K562 (cell line): Measurements from ENCODE around the gene OR2D2. TPM values are rescaled to one million over a fixed set of nuclear protein-coding genes. Genes with fewer than 3 reads are reported as not detected.
A peak's percentile ranks its signal among the peaks of the same experiment; 100 is the strongest.

Experiments
- ATAC-seq: fragments of 200-7000 bp; cut with Tn5 transposase; 3 replicates; pipeline ENCODE4 v1.9.1; 2020; ENCODE audit warnings: moderate library complexity
- Bru-seq: library from RNA; stranded (reverse); fragments of 400-500 nt; gene quantifications from one replicate; lab custom pipeline; 2021; lab: Mats Ljungman, UMichigan
- BruChase-seq, 2 experiments: library from RNA; stranded (reverse); fragments of 400-500 nt; gene quantifications; one replicate each; lab custom pipeline; 2021; lab: Mats Ljungman, UMichigan
- BruUV-seq: library from RNA; stranded (reverse); fragments of 400-500 nt; replicated peaks from 2 replicates; lab custom pipeline; 2021; lab: Mats Ljungman, UMichigan
- CTCF ChIA-PET: fragments of 300-600 bp; formaldehyde crosslinking; extraction: SDS; loops from one replicate; lab custom pipeline; 2021; ENCODE audit warnings: low intra/inter-chr PET ratio; lab: Yijun Ruan, JAX
- POLR2A ChIA-PET: fragments of 300-600, 350-650 bp; sonication (Branson Sonifier 250); formaldehyde crosslinking; extraction: SDS; loops from one replicate; lab custom pipeline; 2021; ENCODE audit warnings: antibody characterized with exemption, inconsistent platforms; lab: Yijun Ruan, JAX
- DNase-seq, 4 experiments: peaks; one replicate each; pipeline versions ENCODE4 v3.0.0 to v3.0.0-alpha.2; 2011 to 2018; ENCODE audit warnings: low spot score in 3 of 4, mixed read lengths in 3 of 4; ENCODE audit errors: extremely low read depth in 1 of 4
- FAIRE-seq: peaks from 2 replicates; lab custom pipeline; 2011; peaks lifted over from hg19 to GRCh38; lab: Jason Lieb, UNC
- H2AFZ ChIP-seq: 2 replicates; pipeline ENCODE4 v1.6.0; 2011; ENCODE audit warnings: low read depth, low read length, control low read depth, inconsistent platforms
- H3K27ac ChIP-seq: fragments of 200-600 bp; 3 replicates; pipeline ENCODE4 v1.8.0; 2011; ENCODE audit warnings: low read depth, mild to moderate bottlenecking, control low read depth, inconsistent platforms, low read length, moderate library complexity, mixed read lengths; ENCODE audit errors: extremely low read depth
- H3K27me3 ChIP-seq, 2 experiments: fragments of 300-600 bp in 1 of 2; 2 replicates in 1 of 2; 3 replicates in 1 of 2; pipeline versions ENCODE4 v1.6.0 to v1.8.0; 2011; ENCODE audit warnings: inconsistent platforms in 2 of 2, low read length in 2 of 2, mild to moderate bottlenecking in 1 of 2, mixed read lengths in 1 of 2, moderate library complexity in 1 of 2; ENCODE audit not compliant: control insufficient read depth in 2 of 2, insufficient read depth in 2 of 2
- H3K36me3 ChIP-seq: fragments of 300-600 bp; 3 replicates; pipeline ENCODE4 v1.8.0; 2011; ENCODE audit warnings: mild to moderate bottlenecking, low read length, inconsistent platforms; ENCODE audit not compliant: control insufficient read depth, insufficient read depth
- H3K4me1 ChIP-seq, 2 experiments: fragments of 200-600 bp in 1 of 2; replicated peaks in 1 of 2; 2 replicates in 1 of 2; 3 replicates in 1 of 2; pipeline versions ENCODE4 v1.5.1 to v1.8.0; 2011; ENCODE audit warnings: inconsistent platforms in 2 of 2, low read length in 2 of 2, mild to moderate bottlenecking in 1 of 2, mixed read lengths in 1 of 2, moderate library complexity in 1 of 2; ENCODE audit not compliant: control insufficient read depth in 2 of 2, insufficient read depth in 2 of 2
- H3K4me2 ChIP-seq: 2 replicates; pipeline ENCODE4 v1.6.1; 2011; ENCODE audit warnings: low read length, control low read depth, inconsistent platforms, mixed read lengths; ENCODE audit not compliant: insufficient read depth
- H3K4me3 ChIP-seq: fragments of 200-600 bp; sonication (generic), shearing (Covaris generic); 2 replicates; pipeline ENCODE4 v1.5.1; 2016; ENCODE audit warnings: control low read depth, inconsistent platforms
- H3K79me2 ChIP-seq: fragments of 200-600 bp; 3 replicates; pipeline ENCODE4 v1.8.0; 2011; ENCODE audit warnings: low read length, inconsistent platforms; ENCODE audit not compliant: control insufficient read depth, insufficient read depth
- H3K9ac ChIP-seq, 2 experiments: 2 replicates each; pipeline versions ENCODE4 v1.6.0 to v1.6.1; 2011; ENCODE audit warnings: low read depth in 2 of 2, low read length in 2 of 2, control low read depth in 1 of 2, inconsistent platforms in 1 of 2, mild to moderate bottlenecking in 1 of 2, mixed read lengths in 1 of 2; ENCODE audit not compliant: insufficient read depth in 1 of 2
- H3K9me1 ChIP-seq: one replicate; pipeline ENCODE4 v1.6.0; 2011; ENCODE audit warnings: inconsistent platforms, mild to moderate bottlenecking, low read length, moderate library complexity; ENCODE audit not compliant: control insufficient read depth, insufficient read depth
- H3K9me3 ChIP-seq: replicated peaks from 2 replicates; pipeline ENCODE4 v1.5.1; 2011; ENCODE audit warnings: low read depth, low read length, inconsistent platforms; ENCODE audit not compliant: control insufficient read depth, insufficient read depth
- H4K20me1 ChIP-seq: replicated peaks from 2 replicates; pipeline ENCODE4 v1.6.1; 2011; ENCODE audit warnings: low read length, inconsistent platforms, mixed read lengths; ENCODE audit not compliant: control insufficient read depth, insufficient read depth
- ELK1 ChIP-seq: sonication (generic); formaldehyde crosslinking; IDR thresholded peaks from 2 replicates; pipeline ENCODE4 v1.8.1; 2022; ENCODE audit warnings: missing genetic modification reagents
- RBM39 ChIP-seq: fragments of 200-400 bp; formaldehyde crosslinking; optimal IDR thresholded peaks from 2 replicates; pipeline ENCODE3; 2018; ENCODE audit warnings: low read depth, low read length
- TAF9B ChIP-seq: fragments of 450-650 bp; IDR thresholded peaks from 2 replicates; pipeline ENCODE4 v1.6.1; 2018; ENCODE audit warnings: mild to moderate bottlenecking; ENCODE audit not compliant: partially characterized antibody
- ZKSCAN3 ChIP-seq: fragments of 250-450 bp; sonication (Bioruptor Pico); IDR thresholded peaks from 2 replicates; pipeline ENCODE4 v1.4.0; 2020
- WGBS: fragments of 100-300 bp; shearing (Covaris generic); methylation state at CpG from one replicate; pipeline ENCODE4 v1.1.6; 2016; ENCODE audit warnings: low coverage, mixed read lengths; ENCODE audit not compliant: insufficient coverage; ENCODE audit errors: missing lambda C conversion rate; 5-methylcytosine and 5-hydroxymethylcytosine counted together
- in situ Hi-C: fragments of 300-500 bp; cut with MboI; formaldehyde crosslinking; loops from 4 replicates; pipeline ENCODE4 v1.15.0; 2018; ENCODE audit warnings: inconsistent platforms, mixed read lengths
- intact Hi-C: fragments of 100-400 bp; cut with micrococcal nuclease; formaldehyde crosslinking; loops from 2 replicates; pipeline ENCODE4 v1.14.2; 2022
- long read RNA-seq, 3 experiments: library from polyadenylated mRNA in 2 of 3; library from RNA in 1 of 3; unstranded in 2 of 3; stranded (forward) in 1 of 3; transcript quantifications; one replicate each; pipeline ENCODE4 v2.0.0, GENCODE V29; 2019 to 2022
- polyA minus RNA-seq, 3 experiments: library from RNA; depleted of rRNA, polyadenylated mRNA; stranded (reverse); fragments of >200 nt; gene quantifications; 2 replicates each; pipeline ENCODE4 v1.2.3, GENCODE V29; 2011
- polyA plus RNA-seq, 8 experiments: library from polyadenylated mRNA; depleted of rRNA in 4 of 8; stranded (reverse) in 5 of 8; unstranded in 3 of 8; fragments of >200 nt; fragmentation: Nextera tagmentation in 2 of 8; fragmentation: Illumina TruSeq in 1 of 8; extraction: Ambion mirVana in 2 of 8; extraction: Trizol in 1 of 8; gene quantifications; 2 replicates each; pipeline versions ENCODE4 v1.2.1 to v1.2.3, GENCODE V29; 2011 to 2014; ENCODE audit warnings: inconsistent platforms in 1 of 8, missing spikeins in 1 of 8
- total RNA-seq, 7 experiments: library from RNA; depleted of rRNA in 6 of 7; stranded (reverse); fragments of >200 nt in 6 of 7; fragmentation: Illumina TruSeq in 2 of 7; extraction: Trizol in 2 of 7; gene quantifications; 2 replicates each; pipeline versions ENCODE4 v1.2.1 to v1.2.3, GENCODE V29; 2011 to 2021; ENCODE audit warnings: low replicate concordance in 1 of 7
- TF ChIP-seq, protein P1 (sequence below), 2 experiments: fragments of 450-650 bp; IDR thresholded peaks; 2 replicates each; pipeline ENCODE4 v1.6.1; 2016; ENCODE audit warnings: mild to moderate bottlenecking in 2 of 2, borderline replicate concordance in 1 of 2, low read depth in 1 of 2, moderate library complexity in 1 of 2
- TF ChIP-seq, protein P2 (sequence below): fragments of 450-650 bp; IDR thresholded peaks from 2 replicates; pipeline ENCODE4 v1.6.1; 2016; ENCODE audit warnings: mild to moderate bottlenecking

The OR2D2 gene
- 7.5 and 18.5 TPM in 2 replicates for total RNA-seq (2011; cell fraction: chromatin; rRNA removed; ENCODE audit: low replicate concordance)
- 5.8 and 10.3 TPM in 2 replicates for total RNA-seq (2011; cell fraction: nucleolus; rRNA removed)
- 21.5 and 49.9 TPM in 2 replicates for total RNA-seq (2011; cell fraction: nucleoplasm; rRNA removed)
- total RNA-seq (2014; rRNA removed) = 0.57 and 0.73 TPM in 2 replicates
- 1.0 and 2.1 TPM in 2 replicates for total RNA-seq (2014; rRNA removed; fragmentation: Illumina TruSeq; extraction: Trizol)
- 0.72 TPM in 2 replicates for total RNA-seq (2015; rRNA removed; fragmentation: Illumina TruSeq; extraction: Trizol)
- total RNA-seq (2021) = 0.22 and 0.38 TPM in 2 replicates
- 0.20 and 0.57 TPM in 2 replicates for polyA plus RNA-seq (2011; rRNA removed)
- polyA plus RNA-seq (2011; cell fraction: cytosol; rRNA removed) = 0.15 TPM in 1 of 2 replicates, not detected in the other
- 2.1 and 2.6 TPM in 2 replicates for polyA plus RNA-seq (2011; cell fraction: nucleus; rRNA removed)
- polyA plus RNA-seq (2012) = not detected in 2 replicates
- polyA plus RNA-seq (2014; fragmentation: Illumina TruSeq; extraction: Trizol) = 0.10 TPM in 1 of 2 replicates, not detected in the other
- not detected for polyA plus RNA-seq (2014; fragmentation: Nextera tagmentation; extraction: Ambion mirVana)
- 0.19 TPM in 1 of 2 replicates, not detected in the other for polyA plus RNA-seq (2014; rRNA removed)
- 7.4 and 7.9 TPM in 2 replicates for polyA minus RNA-seq (2011; rRNA and poly(A)+ RNA removed)
- polyA minus RNA-seq (2011; cell fraction: cytosol; rRNA and poly(A)+ RNA removed) = not detected in 2 replicates
- 11.3 and 12.7 TPM in 2 replicates for polyA minus RNA-seq (2011; cell fraction: nucleus; rRNA and poly(A)+ RNA removed)
- percentile 54 among the genes with signal in this experiment for Bru-seq, nascent RNA
- percentile 57 among the genes with signal in this experiment for BruChase-seq, experiment 1, labeled RNA remaining after a 2-hour chase
- percentile 65 among the genes with signal in this experiment for BruChase-seq, experiment 2, labeled RNA remaining after a 6-hour chase
- long read RNA-seq, experiment 1 = 0 reads
- long read RNA-seq, experiment 2 = 0 reads
- long read RNA-seq, experiment 3 = 0 reads

DNA sequence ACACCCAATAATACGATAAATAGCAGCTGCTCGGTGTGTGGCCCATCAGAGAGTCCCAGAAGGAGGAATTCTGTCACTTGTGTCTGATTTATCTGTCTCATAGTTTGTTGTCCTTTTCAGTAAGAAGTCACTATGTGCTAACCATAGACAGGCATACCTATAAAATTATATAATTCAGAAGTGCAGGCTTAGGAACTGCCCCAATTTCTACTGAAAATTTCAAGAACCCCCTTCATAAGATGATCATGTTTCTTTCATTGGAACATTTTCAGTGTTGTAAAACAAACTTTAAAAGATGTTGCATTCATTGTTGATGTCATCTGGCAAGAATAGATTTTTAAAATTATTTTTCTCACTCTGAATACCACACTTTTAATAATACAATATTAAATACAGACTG is at the start of gene OR2D2:
Gene OR2D2, minus strand, starts transcription at position 101 of the 400 bp plus-strand sequence. Its CDS starts 0 bp downstream, at position 101.
- in situ Hi-C loops (no loop called here), intact Hi-C loops (no loop called here)
- no TSS peak for BruUV-seq
- Histone ChIP-seq H3K9me1 (no peaks in the 10 kb centered on the region), H3K9ac (no peak within 1 kb of the TSS), H3K4me3 (no peak within 1 kb of the TSS), H3K4me2 (no peak within 1 kb of the TSS), H3K79me2 (no peaks in the 10 kb centered on the region), H3K4me1 (no peaks in the 10 kb centered on the region), H3K36me3 (no peaks in the 10 kb centered on the region), H2AFZ (no peak within 1 kb of the TSS), H3K9me3 (no peaks in the 10 kb centered on the region), H3K27ac (no peak within 1 kb of the TSS), H4K20me1 (no peaks in the 10 kb centered on the region), H3K27me3 (no peaks in the 10 kb centered on the region)
- DNase-seq (no peak), ATAC-seq (no peak), FAIRE-seq (no peak)
- WGBS = 6% methylated on average over 2 of the region's 2 CpGs
- POLR2A ChIA-PET = no interaction called here
- CTCF ChIA-PET = no interaction called here
- no peak for TF ChIP-seq ZKSCAN3
- no peak for TF ChIP-seq TAF9B
- TF ChIP-seq ELK1 (CRISPR knock-in tag) = no peak
- no peak for TF ChIP-seq RBM39
- TF ChIP-seq, protein P1, sequence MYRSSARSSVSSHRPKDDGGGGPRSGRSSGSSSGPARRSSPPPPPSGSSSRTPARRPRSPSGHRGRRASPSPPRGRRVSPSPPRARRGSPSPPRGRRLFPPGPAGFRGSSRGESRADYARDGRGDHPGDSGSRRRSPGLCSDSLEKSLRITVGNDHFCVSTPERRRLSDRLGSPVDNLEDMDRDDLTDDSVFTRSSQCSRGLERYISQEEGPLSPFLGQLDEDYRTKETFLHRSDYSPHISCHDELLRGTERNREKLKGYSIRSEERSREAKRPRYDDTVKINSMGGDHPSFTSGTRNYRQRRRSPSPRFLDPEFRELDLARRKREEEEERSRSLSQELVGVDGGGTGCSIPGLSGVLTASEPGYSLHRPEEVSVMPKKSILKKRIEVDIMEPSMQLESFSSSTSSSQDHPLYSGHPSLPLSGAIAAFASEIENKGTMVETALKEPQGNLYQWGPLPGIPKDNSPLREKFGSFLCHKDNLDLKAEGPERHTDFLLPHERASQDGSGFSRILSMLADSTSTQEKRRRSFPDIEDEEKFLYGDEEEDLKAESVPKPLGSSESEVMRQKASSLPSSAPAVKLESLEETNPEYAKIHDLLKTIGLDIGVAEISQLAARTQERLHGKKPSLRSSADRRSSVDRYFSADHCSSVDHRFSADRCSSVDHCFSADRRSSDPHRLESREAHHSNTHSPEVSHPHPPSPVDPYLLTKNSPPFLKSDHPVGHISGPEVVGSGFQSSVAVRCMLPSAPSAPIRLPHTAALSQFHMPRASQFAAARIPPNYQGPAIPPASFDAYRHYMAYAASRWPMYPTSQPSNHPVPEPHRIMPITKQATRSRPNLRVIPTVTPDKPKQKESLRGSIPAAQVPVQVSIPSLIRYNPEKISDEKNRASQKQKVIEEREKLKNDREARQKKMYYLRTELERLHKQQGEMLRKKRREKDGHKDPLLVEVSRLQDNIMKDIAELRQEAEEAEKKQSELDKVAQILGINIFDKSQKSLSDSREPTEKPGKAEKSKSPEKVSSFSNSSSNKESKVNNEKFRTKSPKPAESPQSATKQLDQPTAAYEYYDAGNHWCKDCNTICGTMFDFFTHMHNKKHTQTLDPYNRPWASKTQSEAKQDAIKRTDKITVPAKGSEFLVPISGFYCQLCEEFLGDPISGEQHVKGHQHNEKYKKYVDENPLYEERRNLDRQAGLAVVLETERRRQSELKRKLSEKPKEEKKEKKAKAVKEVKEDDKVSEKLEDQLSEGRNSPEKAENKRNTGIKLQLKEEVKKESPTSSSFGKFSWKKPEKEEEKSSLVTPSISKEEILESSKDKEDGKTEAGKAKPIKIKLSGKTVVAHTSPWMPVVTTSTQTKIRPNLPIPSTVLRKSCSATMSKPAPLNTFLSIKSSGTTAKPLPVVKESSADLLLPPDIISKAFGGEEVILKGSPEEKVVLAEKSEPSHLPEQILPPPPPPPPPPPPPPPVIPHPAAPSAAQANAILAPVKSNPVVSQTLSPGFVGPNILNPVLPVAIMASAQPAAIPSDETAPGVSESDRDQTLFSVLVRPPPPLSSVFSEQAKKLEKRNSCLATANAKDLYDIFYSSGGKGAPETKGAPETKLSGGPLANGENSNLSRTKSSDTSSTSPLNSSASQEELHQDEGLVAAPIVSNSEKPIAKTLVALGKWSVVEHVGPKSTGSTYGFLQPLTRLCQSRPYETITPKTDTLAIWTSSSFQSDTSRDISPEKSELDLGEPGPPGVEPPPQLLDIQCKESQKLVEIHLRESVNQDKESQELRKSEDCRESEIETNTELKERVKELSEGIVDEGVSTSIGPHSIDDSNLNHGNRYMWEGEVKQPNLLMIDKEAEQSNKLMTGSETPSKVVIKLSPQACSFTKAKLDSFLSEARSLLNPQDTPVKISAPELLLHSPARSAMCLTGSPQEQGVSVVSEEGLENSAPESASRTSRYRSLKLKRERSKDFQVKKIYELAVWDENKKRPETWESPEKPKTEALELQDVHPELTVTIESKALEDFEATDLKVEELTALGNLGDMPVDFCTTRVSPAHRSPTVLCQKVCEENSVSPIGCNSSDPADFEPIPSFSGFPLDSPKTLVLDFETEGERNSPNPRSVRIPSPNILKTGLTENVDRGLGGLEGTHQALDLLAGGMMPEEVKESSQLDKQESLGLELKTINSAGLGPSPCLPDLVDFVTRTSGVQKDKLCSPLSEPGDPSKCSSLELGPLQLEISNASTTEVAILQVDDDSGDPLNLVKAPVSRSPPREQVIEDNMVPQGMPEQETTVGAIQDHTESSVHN (IDR thresholded peaks at IDR 0.05; ENCODE audit: borderline replicate concordance in 1 of 2, low read depth in 1 of 2) = no peak
- TF ChIP-seq, protein P2, sequence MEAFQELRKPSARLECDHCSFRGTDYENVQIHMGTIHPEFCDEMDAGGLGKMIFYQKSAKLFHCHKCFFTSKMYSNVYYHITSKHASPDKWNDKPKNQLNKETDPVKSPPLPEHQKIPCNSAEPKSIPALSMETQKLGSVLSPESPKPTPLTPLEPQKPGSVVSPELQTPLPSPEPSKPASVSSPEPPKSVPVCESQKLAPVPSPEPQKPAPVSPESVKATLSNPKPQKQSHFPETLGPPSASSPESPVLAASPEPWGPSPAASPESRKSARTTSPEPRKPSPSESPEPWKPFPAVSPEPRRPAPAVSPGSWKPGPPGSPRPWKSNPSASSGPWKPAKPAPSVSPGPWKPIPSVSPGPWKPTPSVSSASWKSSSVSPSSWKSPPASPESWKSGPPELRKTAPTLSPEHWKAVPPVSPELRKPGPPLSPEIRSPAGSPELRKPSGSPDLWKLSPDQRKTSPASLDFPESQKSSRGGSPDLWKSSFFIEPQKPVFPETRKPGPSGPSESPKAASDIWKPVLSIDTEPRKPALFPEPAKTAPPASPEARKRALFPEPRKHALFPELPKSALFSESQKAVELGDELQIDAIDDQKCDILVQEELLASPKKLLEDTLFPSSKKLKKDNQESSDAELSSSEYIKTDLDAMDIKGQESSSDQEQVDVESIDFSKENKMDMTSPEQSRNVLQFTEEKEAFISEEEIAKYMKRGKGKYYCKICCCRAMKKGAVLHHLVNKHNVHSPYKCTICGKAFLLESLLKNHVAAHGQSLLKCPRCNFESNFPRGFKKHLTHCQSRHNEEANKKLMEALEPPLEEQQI = no peak
